Stimulated activated CD4-positive, alpha-beta T cell treated with anti-CD3 and anti-CD28 coated beads, TNF-alpha, amount 100 ng/mL, for 1 hour (primary cell): ENCODE results near the gene MBP.

Source experiments
- DNase-seq, 3 donors: peaks; one replicate each; pipeline ENCODE4 v3.0.0-alpha.2; 2020; ENCODE audit warnings: low read depth in 3 of 3, low spot score in 1 of 3

MBP gene

GRCh38 chr18:77013811-77014521 lies 118.6 kb downstream of the MBP start:
- no peak for DNase-seq

- no peak for DNase-seq
Observed at GRCh38 chr18:77012806-77013541, 119.6 kb downstream of the MBP start.

- no peak for DNase-seq
Observed at GRCh38 chr18:77012120-77012519, 120.5 kb downstream of the MBP start.

GRCh38 chr18:77009675-77010074 lies 122.9 kb downstream of the MBP start:
- DNase-seq: no peak

- no peak for DNase-seq
Observed at GRCh38 chr18:77008576-77009315, 123.8 kb downstream of the MBP start.

- no peak for DNase-seq
Observed at GRCh38 chr18:77008006-77008405, 124.6 kb downstream of the MBP start.

GRCh38 chr18:77007251-77007650 lies 125.3 kb downstream of the MBP start:
- DNase-seq: no peak

- DNase-seq: no peak
Observed at GRCh38 chr18:77006305-77007175, 126.0 kb downstream of the MBP start.

GRCh38 chr18:77005651-77006195 lies 126.9 kb downstream of the MBP start:
- no peak for DNase-seq

- DNase-seq: no peak
Observed at GRCh38 chr18:77004555-77005380, 127.8 kb downstream of the MBP start.

GRCh38 chr18:77003316-77003715 lies 129.3 kb downstream of the MBP start:
- DNase-seq: no peak

- DNase-seq: no peak
Observed at GRCh38 chr18:77002496-77002895, 130.1 kb downstream of the MBP start.

- DNase-seq: no peak
Observed at GRCh38 chr18:77001979-77002378, 130.6 kb downstream of the MBP start.

- DNase-seq: no peak
Observed at GRCh38 chr18:77001041-77001440, 131.5 kb downstream of the MBP start.

- peak in 2 of 3 donors; percentile 18 to 53 for DNase-seq
Observed at GRCh38 chr18:77000527-77000926, 132.1 kb downstream of the MBP start.

GRCh38 chr18:76999077-76999476 lies 133.5 kb downstream of the MBP start:
- DNase-seq: no peak

- no peak for DNase-seq
Observed at GRCh38 chr18:76997951-76998808, 134.4 kb downstream of the MBP start.

GRCh38 chr18:76996429-76996828 lies 136.2 kb downstream of the MBP start:
- DNase-seq: no peak

- no peak for DNase-seq
Observed at GRCh38 chr18:76995896-76996295, 136.7 kb downstream of the MBP start.
